ENCODE results near the gene GDF9. TPM values are rescaled to one million over a fixed set of nuclear protein-coding genes. Genes with fewer than 3 reads are reported as not detected.

The GDF9 gene
- total and polyA plus RNA-seq, 10 of the 15 experiments (the other 5 are each of a cell fraction or from before 2014, with no cell fraction given) = 0.11 to 1.5 (median 0.34) TPM

GRCh38 chr5:132883261-132883834 lies 17.1 kb upstream of the GDF9 start (continued):
- TF ChIP-seq BRCA1 (IDR thresholded peaks at IDR 0.05; ENCODE audit: low read depth, low read length) = no peak

GRCh38 chr5:132877938-132878337 lies 11.7 kb upstream of the GDF9 start:
- POLR2A ChIA-PET = interaction anchor here (0.6 kb wide), 1 partner anchor 14 kb away, joined by 3 read pairs; no protein-coding TSS in a partner anchor
- CTCF ChIA-PET = interaction anchor here (1.0 to 2.1 kb wide), 3 partner anchors 43 to 58 kb away, joined by 3 to 7 read pairs (median 3); partner anchors contain the start of gene SHROOM1
- SMC1A ChIA-PET (ENCODE audit: uncharacterized antibody, unreplicated experiment) = interaction anchor here (2.1 kb wide), 1 partner anchor 11 kb away, joined by 7 read pairs; the partner anchor contains the start of gene UQCRQ
- Histone ChIP-seq H3K27ac (ENCODE audit: control insufficient read depth, insufficient read depth) (no peak overlapping the region), H3K9ac (ENCODE audit: control insufficient read depth, insufficient read depth, low read length) (no peak overlapping the region), H3K4me1 (ENCODE audit: control insufficient read depth, insufficient read depth, low read length) (no peaks in the 10 kb centered on the region), H3K27me3 (replicated peaks in 1 of 2; ENCODE audit: control insufficient read depth in 2 of 2, insufficient read depth in 2 of 2, low read length in 1 of 2) (no peaks in the 10 kb centered on the region), H3K9me3 (replicated peaks; ENCODE audit: control insufficient read depth, insufficient read depth, low read length) (no peaks in the 10 kb centered on the region), H3K36me3 (ENCODE audit: control insufficient read depth in 2 of 2, insufficient read depth in 2 of 2, low read length in 1 of 2) (peaks cover 2 to 3% of the 10 kb centered on the region in 2 experiments; a peak in 3 of 4 replicates), H2AFZ (ENCODE audit: control insufficient read depth, low read depth, low read length) (no peak overlapping the region), H3K4me2 (ENCODE audit: control insufficient read depth, insufficient read depth) (no peak overlapping the region), H3K4me3 (no peak overlapping the region), H4K20me1 (ENCODE audit: control insufficient read depth, insufficient read depth) (no peaks in the 10 kb centered on the region), H3K79me2 (ENCODE audit: control insufficient read depth, insufficient read depth, low read length) (no peaks in the 10 kb centered on the region)
- FAIRE-seq (no peak), DNase-seq (ENCODE audit: low read depth, low spot score) (no peak), ATAC-seq (no peak)
- RAD21 ChIA-PET (ENCODE audit: unreplicated experiment) = no interaction called here
- WGBS (ENCODE audit: insufficient coverage, insufficient replicate concordance, low lambda C conversion rate, missing lambda C conversion rate) = 82% methylated on average over 3 of the region's 3 CpGs
- in situ Hi-C loops (cut with MboI) = no loop called here
- intact Hi-C loops (cut with micrococcal nuclease; ENCODE audit: unreplicated experiment) = no loop called here
- no TSS peak for BruUV-seq (replicated peaks)
- TF ChIP-seq E2F8 (IDR thresholded peaks at IDR 0.05; ENCODE audit: low read depth, partially characterized antibody) = no peak
- no peak for TF ChIP-seq SMARCA5 (IDR thresholded peaks at IDR 0.05)
- no peak for TF ChIP-seq TCF7 (IDR thresholded peaks at IDR 0.05; ENCODE audit: borderline replicate concordance)
- TF ChIP-seq MYB (IDR thresholded peaks at IDR 0.05; ENCODE audit: borderline replicate concordance, low read depth, low read length) = no peak
- TF ChIP-seq JUND (IDR thresholded peaks at IDR 0.05; ENCODE audit: low read depth, low read length) = no peak
- no peak for TF ChIP-seq NR2C2 (IDR thresholded peaks at IDR 0.05; ENCODE audit: borderline replicate concordance, control insufficient read depth, insufficient read length, low read depth)
- TF ChIP-seq BCLAF1 (IDR thresholded peaks at IDR 0.05) = no peak
- TF ChIP-seq NRF1 (conservative IDR thresholded peaks at IDR 0.05; ENCODE audit: low read depth, low read length) = no peak
- TF ChIP-seq MAX (IDR thresholded peaks at IDR 0.05; ENCODE audit: low read depth, low read length) = no peak
- TF ChIP-seq RCOR1 (conservative IDR thresholded peaks at IDR 0.05; ENCODE audit: low read depth, low read length) = no peak

Measured in GM12878 (cell line).